DMS114 treated with DMSO at 0.1 percent for 48 hours (cell line): ENCODE measurements around the gene NR2F6.
A peak's percentile ranks its signal among the peaks of the same experiment; 100 is the strongest.
"Not testable (repeated sequence)": the region's sequence is repeated elsewhere in the genome, so short reads cannot be mapped to it uniquely, and the experiment has no call there.

Source experiments
- DNase-seq: peaks from one replicate; lab custom pipeline; 2025; ENCODE audit not compliant: unreplicated experiment; lab: John Stamatoyannopoulos, UW

NR2F6 gene

DNA sequence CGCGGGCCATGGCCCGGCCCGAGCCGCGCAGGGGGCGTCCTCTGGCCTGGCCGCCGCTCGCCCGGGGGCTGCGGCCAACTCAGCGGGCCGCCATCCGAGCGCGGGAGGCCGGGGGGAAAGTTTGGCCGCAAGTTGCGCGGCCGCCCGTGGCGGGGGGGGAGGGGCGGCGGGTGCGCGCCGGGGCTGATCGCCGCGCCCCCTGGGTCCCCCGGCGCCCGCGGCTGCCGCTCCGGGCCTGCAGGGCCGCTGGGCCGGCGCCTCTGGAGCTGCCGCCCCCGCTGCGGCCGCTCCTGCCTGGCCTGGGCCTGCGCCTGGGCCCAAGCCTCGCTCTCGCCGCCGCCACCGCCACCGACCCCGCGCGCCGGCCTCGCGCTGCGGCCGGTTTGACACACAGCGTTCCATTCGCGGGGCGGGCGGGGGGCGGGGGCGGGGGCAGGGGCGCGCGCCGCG is at the start of gene NR2F6:
Gene NR2F6 (minus strand): TSS at position 385 of the 450 bp plus-strand sequence. CDS start 699 bp downstream, outside the sequence.
- DNase-seq: no peak

DNA sequence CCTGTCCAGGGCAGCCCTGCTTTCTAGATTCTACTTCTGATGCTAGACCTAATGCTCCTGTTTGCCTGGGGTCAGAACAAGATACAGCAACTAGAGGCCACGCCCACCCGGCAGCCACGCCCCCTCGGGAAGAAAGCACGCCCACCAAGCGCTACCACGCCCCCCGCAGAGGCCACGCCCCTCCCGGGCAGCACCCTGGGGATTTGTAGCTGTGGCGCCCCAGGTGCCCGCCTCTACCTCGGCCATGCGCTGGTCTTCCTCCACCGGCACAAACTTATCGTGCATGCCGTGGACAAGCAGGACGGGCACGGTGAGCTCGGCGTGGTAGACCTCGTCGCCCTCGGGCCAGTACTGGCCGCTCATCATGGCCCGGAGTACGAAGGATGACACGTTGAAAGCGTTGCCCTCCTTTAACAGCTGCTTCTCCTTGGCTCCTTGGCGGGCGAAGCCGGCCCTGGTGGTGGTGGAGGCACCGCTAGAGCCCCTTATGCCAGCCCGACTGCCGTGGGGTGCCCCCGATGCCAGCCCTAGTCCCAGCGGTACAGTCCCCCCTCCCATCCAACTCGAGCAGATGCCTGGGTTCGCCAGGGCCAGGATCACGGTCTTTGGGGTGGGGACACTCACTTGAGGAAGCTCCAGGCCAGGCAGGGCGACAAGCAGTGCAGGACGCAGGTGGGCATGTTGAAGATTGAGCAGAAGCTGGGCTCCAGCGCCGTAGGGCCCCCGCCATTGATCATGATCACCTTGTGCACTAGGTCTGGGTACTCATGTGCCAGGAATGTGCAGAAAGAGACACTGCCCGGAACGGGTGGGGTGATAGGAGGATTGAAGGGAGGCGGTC is 48.6 kb upstream of the NR2F6 start:
- no peak for DNase-seq

DNA sequence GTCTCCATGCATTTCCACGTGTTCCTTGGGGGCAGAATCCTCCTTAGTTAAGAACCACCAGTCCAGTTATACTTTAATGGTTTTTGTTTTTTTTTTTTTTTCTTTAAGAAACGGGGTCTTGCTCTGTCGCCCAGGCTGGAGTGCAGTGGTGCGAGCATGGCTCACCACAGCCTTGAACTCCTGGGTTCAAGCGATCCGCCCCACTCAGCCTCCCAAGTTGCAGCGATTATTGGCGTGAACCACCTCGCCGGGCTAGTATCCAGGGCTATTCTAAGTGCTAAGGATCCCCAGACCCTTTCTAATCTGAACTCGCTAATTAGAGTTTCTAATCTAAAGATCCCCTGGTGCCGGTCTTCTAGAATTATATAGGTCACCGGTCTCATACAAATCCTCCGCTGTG is 47.9 kb upstream of the NR2F6 start:
- DNase-seq: no peak

DNA sequence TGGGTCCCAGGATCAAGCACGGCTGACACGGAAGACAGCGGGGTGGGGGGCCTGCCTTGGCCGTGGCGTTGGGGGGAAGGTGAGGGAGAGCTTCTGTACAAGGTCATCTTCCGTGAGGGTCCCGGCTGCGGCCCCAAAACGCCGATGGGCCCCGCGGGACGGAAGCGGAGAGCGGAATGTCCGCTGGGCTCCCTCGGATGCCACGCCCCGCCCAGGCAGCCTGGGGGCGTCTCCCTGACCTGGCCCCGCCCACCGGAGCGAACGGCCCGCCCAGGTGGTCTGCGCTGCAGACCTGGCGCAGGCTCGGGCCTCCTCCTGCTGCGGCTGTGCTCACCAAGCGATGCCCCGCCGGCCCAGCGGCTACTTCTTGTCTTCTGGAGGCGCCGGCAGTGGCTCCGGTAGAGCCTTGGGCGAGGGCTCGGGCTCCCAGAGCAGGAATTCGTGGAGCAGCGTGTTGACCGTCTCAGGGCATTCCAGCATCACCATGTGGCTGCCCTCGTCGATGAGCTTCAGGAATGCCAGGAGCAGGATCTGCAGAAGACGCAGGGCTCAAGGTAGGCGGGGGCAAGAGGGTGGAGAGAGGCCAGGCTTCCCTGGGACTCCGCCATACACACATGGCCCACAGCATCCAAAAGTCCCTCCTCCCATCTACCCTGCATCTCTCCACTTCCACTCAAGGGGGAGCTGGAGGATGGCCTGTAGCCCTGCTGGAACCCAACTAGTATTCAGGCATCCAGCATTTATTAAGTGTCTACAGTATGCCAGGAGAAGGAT is 46.8 kb upstream of the NR2F6 start:
- DNase-seq: peak; percentile 29

DNA sequence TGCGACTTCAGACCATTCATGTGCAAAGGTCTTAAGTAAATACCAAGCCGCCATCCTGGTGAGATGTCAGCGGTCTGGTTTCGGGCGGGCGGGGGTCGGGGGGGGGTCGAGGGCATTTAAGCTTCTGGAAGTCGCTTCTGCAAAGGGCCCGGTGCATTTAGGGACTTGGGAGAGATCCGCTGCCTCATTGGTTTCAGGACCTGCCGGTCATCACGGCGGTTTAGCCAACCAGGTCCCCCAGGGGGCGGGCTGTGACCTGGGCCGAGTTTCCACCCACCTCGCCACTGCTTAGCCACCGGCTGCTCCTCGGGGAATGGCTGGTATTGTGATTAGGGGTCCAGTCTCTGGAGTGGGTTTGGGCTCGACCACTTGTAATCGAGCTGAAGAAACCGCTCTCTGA is 43.8 kb upstream of the NR2F6 start:
- no peak for DNase-seq

DNA sequence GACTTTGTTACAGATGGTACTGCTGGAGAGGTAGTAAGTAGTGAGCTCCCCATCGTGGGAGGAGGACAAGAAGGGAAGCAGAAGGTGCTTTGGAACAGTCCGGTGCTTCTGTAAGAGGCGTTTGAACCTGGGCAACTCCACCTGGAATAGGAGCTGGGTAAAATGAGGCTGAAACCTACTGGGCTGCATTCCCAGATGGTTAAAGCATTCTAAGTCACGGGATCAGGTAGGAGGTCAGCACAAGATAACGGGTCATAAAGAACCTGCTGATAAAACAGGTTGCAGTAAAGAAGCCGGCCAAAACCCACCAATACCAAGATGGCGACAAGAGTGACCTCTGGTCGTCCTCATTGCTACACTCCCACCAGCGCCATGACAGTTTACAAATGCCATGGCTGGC is 41.0 kb upstream of the NR2F6 start:
- DNase-seq: no peak

DNA sequence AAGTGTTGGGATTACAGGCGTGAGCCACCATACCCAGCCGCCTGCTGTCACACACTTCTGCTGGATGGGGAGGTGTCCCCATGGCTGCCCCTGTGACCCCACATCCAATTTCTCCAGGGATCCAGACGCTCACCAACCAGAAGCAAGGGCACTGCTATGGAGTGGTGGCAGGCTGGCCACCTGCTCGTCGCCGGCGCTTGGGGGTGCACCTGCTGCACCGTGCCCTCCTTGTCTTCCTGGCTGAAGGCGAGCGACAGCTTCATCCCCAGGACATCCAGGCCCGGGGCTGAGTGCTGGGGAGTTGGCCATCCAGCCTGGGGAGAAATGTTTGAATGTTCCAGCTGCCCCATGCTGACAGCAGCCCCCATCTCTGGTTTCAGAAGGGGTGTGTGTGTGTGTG is 40.5 kb upstream of the NR2F6 start:
- DNase-seq: no peak

DNA sequence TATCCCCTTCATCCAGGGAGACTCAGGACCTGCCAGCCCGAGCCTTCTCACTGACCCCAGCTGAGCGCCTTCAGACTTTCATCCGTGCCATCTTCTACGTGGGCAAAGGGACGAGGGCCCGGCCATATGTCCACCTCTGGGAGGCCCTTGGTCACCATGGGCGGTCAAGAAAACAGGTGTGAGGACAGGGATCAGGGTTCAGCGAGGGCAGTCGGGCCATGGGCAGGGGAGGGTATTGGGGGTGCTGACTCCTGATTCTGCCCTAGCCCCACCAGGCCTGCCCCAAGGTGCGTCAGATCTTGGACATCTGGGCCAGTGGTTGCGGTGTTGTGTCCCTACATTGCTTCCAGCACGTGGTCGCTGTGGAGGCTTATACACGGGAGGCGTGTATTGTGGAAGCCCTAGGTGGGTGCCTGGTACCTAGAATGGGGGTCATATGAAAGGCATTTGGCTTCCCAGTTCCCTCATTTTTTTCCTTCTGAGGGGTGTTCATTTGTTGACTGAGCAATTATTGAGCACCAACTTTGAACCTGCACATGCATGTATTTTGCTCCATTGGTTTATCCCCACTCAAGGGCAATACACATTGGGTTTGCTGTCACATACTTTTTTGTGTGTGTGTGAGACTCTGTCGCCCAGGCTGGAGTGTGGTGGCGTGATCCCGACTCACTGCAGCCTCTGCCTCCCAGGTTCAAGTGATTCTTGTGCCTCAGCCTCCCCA is 39.9 kb upstream of the NR2F6 start:
- no peak for DNase-seq

DNA sequence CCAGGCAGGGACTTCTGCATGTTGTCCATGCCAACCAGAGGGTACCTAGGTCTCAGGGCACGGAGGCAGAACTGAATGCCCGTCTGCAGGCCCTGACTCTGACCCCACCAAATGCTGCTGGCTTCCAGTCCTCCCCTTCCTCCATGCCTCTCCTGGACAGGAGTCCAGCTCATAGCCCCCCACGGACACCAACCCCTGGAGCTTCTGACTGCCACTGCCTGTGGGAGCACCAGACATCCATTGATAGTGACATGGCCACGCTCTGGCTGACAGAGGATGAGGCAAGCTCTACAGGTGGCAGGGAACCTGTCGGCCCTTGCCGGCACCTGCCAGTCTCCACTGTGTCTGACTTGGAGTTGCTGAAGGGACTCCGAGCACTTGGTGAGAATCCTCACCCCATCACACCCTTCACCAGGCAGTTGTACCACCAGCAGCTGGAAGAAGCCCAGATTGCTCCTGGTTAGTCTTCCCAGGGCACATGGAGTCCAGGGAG is 37.8 kb upstream of the NR2F6 start:
- no peak for DNase-seq

DNA sequence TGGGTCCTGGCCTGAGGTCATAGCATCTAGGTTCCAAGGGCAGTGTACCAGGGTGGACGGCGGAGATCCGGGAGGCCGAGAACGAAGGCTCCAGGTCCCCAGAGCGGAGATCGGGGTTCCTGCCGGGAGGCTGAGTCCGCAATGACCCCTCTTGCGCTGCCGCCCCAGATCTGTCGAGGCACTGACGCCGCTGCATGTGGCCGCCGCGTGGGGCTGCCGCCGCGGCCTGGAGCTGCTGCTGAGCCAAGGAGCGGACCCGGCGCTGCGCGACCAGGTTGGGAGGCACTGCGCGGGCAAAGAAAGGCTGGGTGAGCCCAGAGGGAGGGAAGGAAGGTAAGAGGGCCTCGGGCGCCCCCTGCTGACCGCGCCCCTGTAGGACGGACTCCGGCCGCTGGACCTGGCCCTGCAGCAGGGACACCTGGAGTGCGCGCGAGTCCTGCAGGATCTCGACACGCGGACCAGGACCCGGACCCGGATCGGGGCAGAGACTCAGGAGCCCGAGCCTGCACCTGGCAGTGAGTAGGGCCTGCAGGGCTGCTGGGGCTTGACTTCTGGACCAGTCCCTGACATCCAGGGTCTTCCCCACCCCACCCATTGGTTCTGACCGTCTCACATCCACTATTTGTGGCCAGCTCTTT is 36.9 kb upstream of the NR2F6 start:
- peak; percentile 70 for DNase-seq

DNA sequence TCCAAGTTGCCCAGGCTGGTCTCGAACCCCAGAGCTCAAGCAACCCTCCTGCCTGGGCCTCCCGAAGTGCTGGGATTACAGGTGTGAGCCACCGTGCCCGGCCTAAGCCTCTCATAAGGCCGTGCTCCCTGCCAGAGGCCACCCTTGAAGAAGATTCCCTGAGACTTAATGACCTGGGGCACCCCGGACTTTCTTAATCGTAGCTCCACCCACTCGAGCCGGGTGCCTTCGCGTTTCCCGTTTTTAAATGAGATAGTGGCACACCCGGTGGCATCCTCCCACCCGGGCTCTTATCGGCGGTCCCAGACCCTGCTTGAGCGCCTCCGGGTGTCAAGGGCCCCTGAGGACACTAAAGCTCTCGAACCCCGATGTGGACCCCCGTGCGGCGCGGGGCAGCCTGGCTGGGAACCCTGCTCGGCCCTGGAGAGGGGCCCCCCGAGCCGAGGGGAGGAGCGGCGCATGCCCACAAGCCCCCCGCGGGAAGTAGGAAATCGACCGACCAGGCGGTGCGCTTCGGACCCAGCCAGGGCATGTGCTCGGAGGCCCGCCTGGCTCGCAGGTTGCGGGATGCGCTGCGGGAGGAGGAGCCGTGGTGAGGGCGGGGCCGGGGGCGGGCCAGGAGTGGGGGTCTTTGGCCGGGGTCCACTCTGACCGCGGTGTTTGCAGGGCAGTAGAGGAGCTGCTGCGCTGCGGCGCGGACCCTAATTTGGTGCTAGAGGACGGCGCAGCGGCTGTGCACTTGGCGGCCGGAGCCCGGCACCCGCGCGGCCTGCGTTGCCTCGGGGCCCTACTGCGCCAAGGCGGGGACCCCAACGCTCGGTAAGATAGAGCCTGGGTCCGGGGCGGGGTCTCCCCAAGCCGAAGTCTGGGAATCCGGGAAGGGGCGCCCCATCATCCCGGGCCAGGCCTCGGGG is 35.9 kb upstream of the NR2F6 start, which contains the start of gene ANKLE1:
Gene ANKLE1 (plus strand): TSS at position 511 of the 914 bp plus-strand sequence. CDS start 20 bp downstream, at position 531.
- peak; percentile 35 for DNase-seq

DNA sequence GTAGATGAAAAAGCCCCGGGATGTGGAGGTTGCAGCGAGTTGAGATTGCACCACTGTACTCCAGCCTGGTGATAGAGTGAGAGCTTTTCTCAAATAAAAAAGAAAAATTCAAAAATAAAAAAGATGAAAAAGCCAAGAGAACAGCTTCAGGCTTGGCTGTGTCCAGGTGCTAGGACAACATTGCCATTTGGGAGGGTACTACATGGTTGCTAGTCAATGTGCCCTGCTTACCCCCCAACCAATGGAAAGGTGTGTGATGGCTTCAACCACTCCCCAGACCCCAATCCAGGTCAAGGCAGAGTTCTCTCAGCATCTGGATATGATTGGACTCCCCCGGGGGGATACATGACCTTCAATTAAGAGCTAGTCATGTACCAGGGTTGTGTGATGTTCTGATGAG is 33.7 kb upstream of the NR2F6 start:
- DNase-seq: no peak

DNA sequence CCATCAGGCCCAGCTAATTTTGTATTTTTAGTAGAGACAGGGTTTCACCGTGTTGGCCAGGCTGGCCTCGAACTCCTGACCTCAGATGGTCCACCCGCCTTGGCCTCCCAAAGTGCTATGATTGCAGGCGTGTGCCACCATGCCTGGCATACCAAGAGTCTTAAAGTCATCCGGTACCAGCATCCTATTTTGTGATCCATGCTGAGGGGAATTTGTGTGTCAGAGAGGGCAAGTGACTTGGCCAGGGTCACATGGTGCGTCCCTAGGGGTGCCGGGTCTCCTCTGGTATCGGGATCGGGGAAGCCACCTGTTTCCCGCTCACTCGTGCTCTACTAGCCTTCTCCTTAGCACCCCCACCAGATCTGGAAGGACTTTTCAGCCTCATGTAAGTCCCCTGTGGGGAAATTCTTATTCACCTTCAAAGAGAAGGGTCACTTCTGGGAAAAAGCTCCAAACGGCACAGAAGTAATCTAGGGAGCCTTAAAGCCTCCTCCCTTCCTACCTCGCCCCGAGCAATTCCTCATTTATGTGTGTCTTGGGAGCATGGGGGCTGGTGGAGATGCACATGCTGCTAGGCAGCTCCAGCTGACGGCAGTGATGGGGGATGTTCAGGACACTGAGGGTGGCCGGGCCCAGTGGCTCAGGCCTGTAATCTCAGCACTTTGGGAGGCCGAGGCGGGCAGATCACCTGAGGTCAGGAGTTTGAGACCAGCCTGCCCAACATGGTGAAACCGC is 29.9 kb upstream of the NR2F6 start:
- no peak for DNase-seq

DNA sequence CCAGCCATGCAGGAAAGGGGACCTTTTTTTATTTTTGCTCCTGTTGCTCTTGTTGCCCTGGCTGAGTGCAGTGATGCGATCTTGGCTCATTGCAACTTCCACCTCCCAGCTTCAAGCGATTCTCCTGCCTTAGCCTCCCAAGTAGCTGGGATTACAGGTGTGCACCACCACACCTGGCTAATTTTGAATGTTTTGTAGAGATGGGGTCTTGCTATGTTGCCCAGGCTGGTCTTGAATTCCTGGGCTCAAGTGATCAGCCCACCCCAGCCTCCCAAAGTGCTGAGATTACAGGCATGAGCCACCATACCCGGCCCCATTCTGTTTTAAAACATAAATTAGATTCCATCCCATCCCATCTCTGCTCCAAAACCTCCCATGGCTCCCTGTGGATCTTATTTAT is 29.2 kb upstream of the NR2F6 start:
- not testable (repeated sequence) for DNase-seq

DNA sequence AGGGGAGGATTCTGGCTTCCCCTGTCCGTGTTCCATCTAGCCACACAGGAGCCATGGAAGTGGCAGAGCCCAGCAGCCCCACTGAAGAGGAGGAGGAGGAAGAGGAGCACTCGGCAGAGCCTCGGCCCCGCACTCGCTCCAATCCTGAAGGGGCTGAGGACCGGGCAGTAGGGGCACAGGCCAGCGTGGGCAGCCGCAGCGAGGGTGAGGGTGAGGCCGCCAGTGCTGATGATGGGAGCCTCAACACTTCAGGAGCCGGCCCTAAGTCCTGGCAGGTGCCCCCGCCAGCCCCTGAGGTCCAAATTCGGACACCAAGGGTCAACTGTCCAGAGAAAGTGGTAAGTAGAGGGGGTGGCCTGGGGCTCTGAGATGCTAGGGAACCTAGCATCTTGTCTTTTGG is 23.0 kb upstream of the NR2F6 start:
- no peak for DNase-seq

DNA sequence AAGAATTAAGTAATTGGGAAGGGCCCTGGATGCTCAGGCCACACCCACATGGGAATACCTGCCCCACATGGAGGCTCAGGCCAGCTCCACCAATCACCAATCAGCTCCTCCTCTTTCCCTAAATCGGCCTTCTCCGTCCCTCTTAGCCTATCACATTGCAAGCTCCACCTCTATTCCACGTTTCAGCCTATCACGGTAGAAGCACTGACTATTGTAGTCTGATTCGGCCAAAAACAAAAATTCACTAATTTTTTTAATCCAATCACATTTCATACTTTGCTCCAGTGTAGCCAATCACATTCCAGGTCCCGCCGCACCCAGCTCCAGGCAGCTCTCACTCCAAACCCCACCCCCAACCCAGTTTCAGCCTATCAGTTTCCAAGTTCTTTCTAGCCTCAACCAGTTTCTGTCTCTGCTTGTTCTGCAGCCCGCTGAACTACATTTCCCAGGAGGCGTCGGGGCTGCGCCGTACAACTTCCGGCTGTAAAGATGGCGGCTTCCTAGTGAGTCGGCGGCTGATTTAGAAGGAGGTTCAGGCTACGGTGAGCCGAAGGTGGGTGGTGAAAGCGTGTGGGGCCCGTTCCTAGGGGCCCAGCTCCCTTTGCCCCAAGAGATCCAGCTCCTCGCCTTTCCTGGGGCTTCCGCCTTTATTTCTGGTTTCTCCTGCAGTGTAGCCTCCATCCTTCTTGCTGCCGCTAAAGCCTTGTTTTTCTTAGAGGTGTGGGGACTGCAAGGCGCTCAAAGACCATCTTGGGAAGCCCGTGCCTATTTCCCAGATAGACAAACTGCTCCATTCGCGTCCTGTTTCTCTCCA is 21.5 kb upstream of the NR2F6 start, which contains the start of gene BABAM1:
Gene BABAM1 (plus strand): TSS at position 469 of the 814 bp plus-strand sequence. CDS start 1,364 bp downstream, outside the sequence.
- peak; percentile 100 for DNase-seq

DNA sequence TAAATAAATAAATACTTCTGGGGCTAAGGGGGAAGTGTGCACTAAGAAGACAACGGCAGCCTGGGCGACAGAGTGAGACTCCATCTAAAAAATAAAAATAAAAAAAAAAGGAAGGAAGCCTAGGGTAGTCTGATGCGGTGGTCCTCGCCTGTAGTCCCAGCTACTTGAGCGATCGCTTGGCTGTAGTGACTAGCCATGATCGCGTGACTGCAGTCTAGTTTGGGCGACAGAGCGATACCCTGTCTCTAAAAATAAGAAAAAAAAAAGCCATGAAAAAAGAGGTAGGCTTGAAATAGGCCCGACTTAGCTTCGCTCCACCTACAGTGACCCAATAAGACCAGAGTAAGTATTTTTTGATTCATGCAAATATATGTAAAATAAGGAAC is 20.9 kb upstream of the NR2F6 start:
- DNase-seq: no peak

DNA sequence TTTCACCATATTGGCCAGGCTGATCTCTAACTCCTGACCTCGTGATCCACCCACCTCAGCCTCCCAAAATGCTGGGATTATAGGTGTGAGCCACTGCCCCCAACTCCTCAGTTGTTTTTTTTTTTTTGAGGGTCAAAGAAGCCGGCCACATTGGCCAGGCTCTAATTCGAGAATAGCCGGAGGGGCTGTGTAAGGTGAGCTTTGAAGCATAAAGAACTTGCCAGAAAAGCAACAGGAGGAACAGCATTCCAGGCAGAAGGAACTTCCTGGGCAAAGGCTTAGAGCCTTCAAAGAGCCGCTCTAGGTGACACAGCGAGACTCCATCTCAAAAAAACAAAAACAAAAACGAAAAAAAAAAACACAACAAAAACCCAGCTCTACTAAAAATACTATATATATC is 20.3 kb upstream of the NR2F6 start:
- DNase-seq: no peak
